Measurements from ENCODE around the gene NAT8L. TPM values are rescaled to one million over a fixed set of nuclear protein-coding genes. Genes with fewer than 3 reads are reported as not detected.

Gene NAT8L
- total RNA-seq, 1 donor, result under 0.01 TPM

DNA sequence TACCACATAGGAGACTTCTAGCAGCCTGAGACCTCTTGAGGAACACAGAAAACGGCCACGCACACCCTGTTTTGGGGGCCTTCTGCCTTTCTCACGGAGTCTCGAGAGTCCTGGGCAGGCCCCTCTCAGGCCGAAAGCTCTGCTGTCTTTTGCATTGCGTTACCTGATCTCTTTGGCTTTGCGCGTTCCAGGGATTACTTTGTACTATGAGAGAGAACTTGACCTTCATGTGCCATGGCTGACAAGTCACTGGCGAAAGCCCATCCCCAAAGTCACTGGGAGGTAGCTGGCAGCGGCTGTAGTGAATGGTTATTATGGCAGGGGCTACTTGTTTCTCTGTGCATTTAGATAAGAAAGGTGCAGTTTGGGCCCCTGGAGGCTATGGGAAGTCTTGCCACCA lies 8.0 kb upstream of the NAT8L start:
- DNase-seq (ENCODE audit: low read depth), result no peak
- TF ChIP-seq, protein P1, sequence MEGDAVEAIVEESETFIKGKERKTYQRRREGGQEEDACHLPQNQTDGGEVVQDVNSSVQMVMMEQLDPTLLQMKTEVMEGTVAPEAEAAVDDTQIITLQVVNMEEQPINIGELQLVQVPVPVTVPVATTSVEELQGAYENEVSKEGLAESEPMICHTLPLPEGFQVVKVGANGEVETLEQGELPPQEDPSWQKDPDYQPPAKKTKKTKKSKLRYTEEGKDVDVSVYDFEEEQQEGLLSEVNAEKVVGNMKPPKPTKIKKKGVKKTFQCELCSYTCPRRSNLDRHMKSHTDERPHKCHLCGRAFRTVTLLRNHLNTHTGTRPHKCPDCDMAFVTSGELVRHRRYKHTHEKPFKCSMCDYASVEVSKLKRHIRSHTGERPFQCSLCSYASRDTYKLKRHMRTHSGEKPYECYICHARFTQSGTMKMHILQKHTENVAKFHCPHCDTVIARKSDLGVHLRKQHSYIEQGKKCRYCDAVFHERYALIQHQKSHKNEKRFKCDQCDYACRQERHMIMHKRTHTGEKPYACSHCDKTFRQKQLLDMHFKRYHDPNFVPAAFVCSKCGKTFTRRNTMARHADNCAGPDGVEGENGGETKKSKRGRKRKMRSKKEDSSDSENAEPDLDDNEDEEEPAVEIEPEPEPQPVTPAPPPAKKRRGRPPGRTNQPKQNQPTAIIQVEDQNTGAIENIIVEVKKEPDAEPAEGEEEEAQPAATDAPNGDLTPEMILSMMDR (IDR thresholded peaks at IDR 0.05; ENCODE audit: insufficient read depth, low read depth, low read length), result no peak

DNA sequence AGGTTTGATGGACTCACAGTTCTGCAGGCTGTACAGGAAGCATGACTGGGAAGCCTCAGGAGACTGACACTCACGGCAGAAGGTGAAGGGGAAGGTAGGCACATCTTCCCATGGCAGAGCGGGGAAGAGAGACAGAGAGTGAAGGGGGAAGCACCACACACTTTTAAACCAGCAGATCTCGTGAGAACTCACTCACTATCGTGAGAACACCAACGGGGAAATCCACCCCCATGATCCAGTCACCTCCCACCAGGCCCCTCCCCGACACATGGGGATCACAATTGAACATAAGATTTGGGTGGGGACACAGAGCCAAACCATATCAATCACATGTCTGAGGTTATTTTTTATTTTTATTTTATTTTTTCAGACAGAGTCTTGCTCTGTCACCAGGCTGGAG lies 4.9 kb upstream of the NAT8L start:
- TF ChIP-seq, protein P1 (IDR thresholded peaks at IDR 0.05; ENCODE audit: insufficient read depth, low read depth, low read length), result no peak
- H3K4me3 ChIP-seq (ENCODE audit: low read depth, low read length), result no peak overlapping the region
- no peak for DNase-seq (ENCODE audit: low read depth)

More for the DNA sequence above, 8.0 kb upstream of the NAT8L start:
- no peak overlapping the region for H3K4me3 ChIP-seq (ENCODE audit: low read depth, low read length)

DNA sequence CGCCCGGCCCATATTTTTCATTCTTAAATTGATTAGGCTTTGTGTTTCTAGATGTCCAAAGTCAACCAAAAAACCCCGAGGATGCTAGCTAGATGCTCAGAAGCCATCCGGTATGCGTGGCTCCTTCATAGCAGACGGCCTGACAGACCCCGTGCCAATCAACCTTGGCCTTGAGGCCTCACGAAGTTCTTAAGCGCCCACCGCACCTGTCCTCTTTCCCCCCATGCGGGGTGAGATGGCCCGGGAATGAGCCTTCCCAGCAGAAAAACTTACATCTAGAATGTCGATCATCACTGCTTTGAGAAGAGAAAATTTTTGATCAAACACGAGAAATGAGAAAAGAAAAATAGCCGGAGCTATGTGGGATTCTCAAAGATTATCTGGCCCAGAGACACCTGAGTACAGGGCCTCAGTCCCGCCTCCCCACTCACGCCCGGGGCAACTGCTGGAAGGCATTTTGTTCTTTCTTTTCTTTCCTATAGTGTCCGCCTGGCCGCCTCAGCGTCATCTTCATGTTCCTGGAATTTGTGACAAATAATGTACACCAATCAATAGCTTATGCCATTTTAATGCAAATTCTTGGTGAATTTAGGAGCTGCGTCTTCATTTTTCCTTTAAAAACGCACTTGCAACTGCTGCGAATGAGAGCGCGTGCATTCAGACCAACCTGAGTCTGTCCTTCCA lies 1.6 kb upstream of the NAT8L start:
- no peak overlapping the region for H3K4me3 ChIP-seq (ENCODE audit: low read depth, low read length)
- TF ChIP-seq, protein P1 (IDR thresholded peaks at IDR 0.05; ENCODE audit: insufficient read depth, low read depth, low read length), result no peak
- DNase-seq (ENCODE audit: low read depth), result no peak

DNA sequence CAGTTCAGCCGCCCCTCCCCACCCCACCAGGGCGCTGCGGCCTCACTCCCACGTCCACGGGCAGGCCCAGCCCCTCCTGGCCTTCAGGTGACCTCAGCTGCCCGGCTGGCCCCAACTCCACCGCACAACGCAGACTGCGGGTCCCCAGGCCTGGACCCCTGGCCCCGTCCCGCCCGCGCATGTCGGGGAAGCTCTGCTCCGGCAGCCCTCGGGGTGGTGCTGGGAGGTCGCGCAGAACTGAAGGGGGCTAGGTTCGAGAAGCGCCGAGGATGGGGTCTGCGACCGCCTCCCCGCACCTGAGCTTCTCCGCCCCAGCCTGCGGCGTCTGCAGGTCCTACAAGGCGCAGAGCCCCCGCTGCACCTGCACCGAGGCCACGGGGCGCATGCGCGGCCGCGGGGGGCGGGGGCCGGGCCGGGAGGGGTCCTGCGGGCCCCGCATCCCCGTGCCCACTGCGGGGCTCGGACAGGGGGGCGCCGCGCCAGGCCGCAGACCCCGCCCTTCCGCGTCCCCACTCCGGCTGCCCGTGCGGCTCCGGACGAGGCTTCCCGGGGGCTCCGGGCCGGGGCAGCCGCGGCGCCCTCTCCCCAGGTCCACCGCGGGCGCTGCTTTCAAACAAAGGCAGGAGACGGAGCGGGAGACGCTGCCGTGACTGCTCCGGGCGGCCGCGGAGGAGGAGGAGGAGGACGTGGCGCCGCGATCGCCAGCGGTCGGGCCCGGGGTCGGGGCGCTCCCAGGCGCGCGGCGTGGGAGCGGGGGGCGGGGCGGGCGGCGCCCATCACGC lies 672 bp upstream of the NAT8L start:
- DNase-seq (ENCODE audit: low read depth), result no peak

DNA sequence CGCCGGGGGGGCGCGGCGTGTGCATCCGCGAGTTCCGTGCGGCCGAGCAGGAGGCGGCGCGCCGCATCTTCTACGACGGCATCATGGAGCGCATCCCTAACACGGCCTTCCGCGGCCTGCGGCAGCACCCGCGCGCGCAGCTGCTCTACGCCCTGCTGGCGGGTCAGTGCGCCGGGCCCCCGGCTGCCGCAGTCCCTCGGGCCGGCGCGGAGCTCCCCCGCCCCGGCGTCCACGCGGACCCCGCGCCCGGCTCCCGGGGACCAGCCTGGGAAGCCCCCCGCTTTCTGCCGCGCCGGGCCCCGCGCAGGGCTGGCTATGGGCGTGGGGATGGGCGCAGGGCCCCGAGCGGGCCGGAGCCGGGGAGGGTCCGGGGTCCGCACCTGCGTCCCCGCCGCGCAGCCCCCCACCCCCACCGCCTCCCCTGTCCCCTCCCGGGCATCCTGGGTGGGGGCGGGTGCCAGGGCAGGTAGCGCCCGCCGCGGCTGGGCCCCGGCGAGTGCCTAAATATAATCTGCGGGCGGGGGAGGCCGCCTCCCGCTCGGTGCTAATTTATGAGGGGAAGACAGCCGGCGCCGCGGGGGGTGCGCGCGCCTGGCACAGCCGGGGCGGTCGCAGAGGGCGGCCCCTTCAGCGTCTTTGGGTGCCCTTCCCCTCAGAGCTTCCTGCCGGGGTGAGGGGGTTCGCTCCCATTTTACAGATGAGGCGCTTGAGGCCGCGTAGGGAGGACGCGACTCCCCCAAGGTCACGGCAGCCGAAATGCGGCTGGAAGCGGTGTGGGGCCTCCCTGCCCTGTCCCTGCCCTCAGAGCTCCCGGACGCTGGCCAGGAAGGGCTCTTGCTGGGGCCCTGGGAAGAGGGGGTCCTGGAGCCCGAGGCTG lies 837 bp downstream of the NAT8L start:
- H3K4me3 ChIP-seq (ENCODE audit: low read depth, low read length), result no peak overlapping the region
- TF ChIP-seq, protein P1 (IDR thresholded peaks at IDR 0.05; ENCODE audit: insufficient read depth, low read depth, low read length), result no peak
- peak; percentile 6 for DNase-seq (ENCODE audit: low read depth)

More for the DNA sequence above, 672 bp upstream of the NAT8L start:
- TF ChIP-seq, protein P1 (IDR thresholded peaks at IDR 0.05; ENCODE audit: insufficient read depth, low read depth, low read length), result no peak
- H3K4me3 ChIP-seq (ENCODE audit: low read depth, low read length), result peak overlapping the region; percentile 46

DNA sequence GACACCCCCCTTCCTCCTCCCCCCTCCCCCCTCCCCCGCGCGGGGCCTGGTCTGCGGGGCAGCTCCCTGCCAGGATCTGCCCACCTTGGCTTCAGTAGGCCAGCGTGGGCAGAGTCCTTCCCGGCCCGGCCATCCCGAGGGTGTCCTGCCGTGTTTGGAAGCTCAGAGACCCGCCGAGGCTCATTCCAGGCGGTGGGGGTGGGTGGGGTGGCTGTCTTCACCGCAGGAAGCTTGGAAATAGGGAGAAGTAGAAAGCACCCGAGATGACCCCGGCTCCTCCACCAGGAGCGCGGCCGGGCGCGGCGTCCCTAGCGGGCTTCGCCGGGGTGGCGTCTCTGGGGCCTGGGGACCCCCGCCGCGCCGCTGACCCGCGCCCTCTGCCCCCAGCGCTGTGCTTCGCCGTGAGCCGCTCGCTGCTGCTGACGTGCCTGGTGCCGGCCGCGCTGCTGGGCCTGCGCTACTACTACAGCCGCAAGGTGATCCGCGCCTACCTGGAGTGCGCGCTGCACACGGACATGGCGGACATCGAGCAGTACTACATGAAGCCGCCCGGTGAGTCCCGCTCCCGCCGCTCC lies 1.6 kb downstream of the NAT8L start:
- no peak for DNase-seq (ENCODE audit: low read depth)
- no peak overlapping the region for H3K4me3 ChIP-seq (ENCODE audit: low read depth, low read length)
- TF ChIP-seq, protein P1 (IDR thresholded peaks at IDR 0.05; ENCODE audit: insufficient read depth, low read depth, low read length), result no peak
